SK-N-SH (cell line): ENCODE data around the gene ADGRL3.

ENCODE experiments used
- TF ChIP-seq, protein P1 (sequence below): fragments of 200-600 bp; sonication (generic); IDR thresholded peaks from 2 replicates; pipeline ENCODE4 v1.6.1; 2017; ENCODE audit warnings: antibody characterized with exemption, mild to moderate bottlenecking, moderate library complexity
- TF ChIP-seq, protein P2 (sequence below): IDR thresholded peaks from 2 replicates; pipeline ENCODE4 v1.4.0; 2012; ENCODE audit warnings: low read depth

- TF ChIP-seq, protein P1, sequence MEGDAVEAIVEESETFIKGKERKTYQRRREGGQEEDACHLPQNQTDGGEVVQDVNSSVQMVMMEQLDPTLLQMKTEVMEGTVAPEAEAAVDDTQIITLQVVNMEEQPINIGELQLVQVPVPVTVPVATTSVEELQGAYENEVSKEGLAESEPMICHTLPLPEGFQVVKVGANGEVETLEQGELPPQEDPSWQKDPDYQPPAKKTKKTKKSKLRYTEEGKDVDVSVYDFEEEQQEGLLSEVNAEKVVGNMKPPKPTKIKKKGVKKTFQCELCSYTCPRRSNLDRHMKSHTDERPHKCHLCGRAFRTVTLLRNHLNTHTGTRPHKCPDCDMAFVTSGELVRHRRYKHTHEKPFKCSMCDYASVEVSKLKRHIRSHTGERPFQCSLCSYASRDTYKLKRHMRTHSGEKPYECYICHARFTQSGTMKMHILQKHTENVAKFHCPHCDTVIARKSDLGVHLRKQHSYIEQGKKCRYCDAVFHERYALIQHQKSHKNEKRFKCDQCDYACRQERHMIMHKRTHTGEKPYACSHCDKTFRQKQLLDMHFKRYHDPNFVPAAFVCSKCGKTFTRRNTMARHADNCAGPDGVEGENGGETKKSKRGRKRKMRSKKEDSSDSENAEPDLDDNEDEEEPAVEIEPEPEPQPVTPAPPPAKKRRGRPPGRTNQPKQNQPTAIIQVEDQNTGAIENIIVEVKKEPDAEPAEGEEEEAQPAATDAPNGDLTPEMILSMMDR: no peak
- TF ChIP-seq, protein P2, sequence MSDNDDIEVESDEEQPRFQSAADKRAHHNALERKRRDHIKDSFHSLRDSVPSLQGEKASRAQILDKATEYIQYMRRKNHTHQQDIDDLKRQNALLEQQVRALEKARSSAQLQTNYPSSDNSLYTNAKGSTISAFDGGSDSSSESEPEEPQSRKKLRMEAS: no peak
Measured at GRCh38 chr4:61350932-61351331, 150.8 kb downstream of the ADGRL3 start.
